Neural crest cell (in vitro differentiated cells): ENCODE results near the gene PLA2G4A. TPM values are rescaled to one million over a fixed set of nuclear protein-coding genes. Genes with fewer than 3 reads are reported as not detected.

Experiments used
- DNase-seq: peaks from one replicate; pipeline ENCODE4 v3.0.0; 2021; ENCODE audit warnings: low read depth, mixed read lengths, low spot score
- H3K27ac Mint-ChIP-seq: one replicate; pipeline ENCODE4 v1.8.0; 2021; ENCODE audit warnings: mild to moderate bottlenecking, mixed read lengths; ENCODE audit not compliant: unreplicated experiment
- H3K27me3 Mint-ChIP-seq: 2 replicates; pipeline ENCODE4 v1.8.0; 2021; ENCODE audit warnings: low read depth, mild to moderate bottlenecking, mixed read lengths
- H3K36me3 Mint-ChIP-seq: 2 replicates; pipeline ENCODE4 v1.8.0; 2021; ENCODE audit warnings: low read depth, mild to moderate bottlenecking, mixed read lengths
- H3K4me1 Mint-ChIP-seq: 2 replicates; pipeline ENCODE4 v1.8.0; 2021; ENCODE audit warnings: mixed read lengths
- H3K4me3 Mint-ChIP-seq: one replicate; pipeline ENCODE4 v1.8.0; 2021; ENCODE audit warnings: mild to moderate bottlenecking, mixed read lengths
- H3K9me3 Mint-ChIP-seq: 2 replicates; pipeline ENCODE4 v1.8.0; 2021; ENCODE audit warnings: mixed read lengths
- total RNA-seq: library from RNA; stranded (reverse); gene quantifications from 2 replicates; pipeline ENCODE4 v1.2.1, GENCODE V29; 2021
- TF ChIP-seq, protein P1 (sequence below): fragments of 200-600 bp; sonication (generic); conservative IDR thresholded peaks from 2 replicates; pipeline ENCODE4 v1.5.0; 2021; ENCODE audit warnings: antibody characterized with exemption, mild to moderate bottlenecking

The PLA2G4A gene
- total RNA-seq, 1 donor from 2014 or later: 4.5 TPM

- Mint-ChIP-seq H3K4me3 (no peak overlapping the region), H3K36me3 (peaks cover 4% of the 10 kb centered on the region), H3K27me3 (no peaks in the 10 kb centered on the region), H3K9me3 (peaks cover 5% of the 10 kb centered on the region), H3K4me1 (peaks cover 16% of the 10 kb centered on the region), H3K27ac (no peak overlapping the region)
- DNase-seq: no peak
- TF ChIP-seq, protein P1, sequence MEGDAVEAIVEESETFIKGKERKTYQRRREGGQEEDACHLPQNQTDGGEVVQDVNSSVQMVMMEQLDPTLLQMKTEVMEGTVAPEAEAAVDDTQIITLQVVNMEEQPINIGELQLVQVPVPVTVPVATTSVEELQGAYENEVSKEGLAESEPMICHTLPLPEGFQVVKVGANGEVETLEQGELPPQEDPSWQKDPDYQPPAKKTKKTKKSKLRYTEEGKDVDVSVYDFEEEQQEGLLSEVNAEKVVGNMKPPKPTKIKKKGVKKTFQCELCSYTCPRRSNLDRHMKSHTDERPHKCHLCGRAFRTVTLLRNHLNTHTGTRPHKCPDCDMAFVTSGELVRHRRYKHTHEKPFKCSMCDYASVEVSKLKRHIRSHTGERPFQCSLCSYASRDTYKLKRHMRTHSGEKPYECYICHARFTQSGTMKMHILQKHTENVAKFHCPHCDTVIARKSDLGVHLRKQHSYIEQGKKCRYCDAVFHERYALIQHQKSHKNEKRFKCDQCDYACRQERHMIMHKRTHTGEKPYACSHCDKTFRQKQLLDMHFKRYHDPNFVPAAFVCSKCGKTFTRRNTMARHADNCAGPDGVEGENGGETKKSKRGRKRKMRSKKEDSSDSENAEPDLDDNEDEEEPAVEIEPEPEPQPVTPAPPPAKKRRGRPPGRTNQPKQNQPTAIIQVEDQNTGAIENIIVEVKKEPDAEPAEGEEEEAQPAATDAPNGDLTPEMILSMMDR: no peak
Observed at GRCh38 chr1:186927884-186928283, 99.1 kb downstream of the PLA2G4A start.

DNA sequence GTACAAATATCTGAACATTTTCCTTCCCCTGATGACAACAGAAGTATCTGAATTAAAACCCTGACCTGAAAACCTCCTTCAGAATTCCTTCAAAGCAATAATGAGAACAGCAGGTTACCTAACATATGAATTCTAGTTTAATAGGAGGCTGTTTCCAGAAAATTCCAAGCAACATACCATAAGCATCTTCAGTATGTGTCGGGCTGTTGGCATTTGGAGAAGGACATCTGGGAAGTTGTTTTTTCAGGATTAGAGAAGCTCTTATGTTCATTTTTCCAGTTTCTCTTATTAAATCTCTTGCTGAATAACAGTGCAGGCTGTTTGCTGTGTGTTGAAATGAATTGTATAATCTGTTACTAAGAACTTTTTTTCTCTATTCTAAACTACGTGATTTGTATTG lies 101.5 kb downstream of the PLA2G4A start:
- peaks cover 3% of the 10 kb centered on the region for H3K36me3 Mint-ChIP-seq
- H3K4me3 Mint-ChIP-seq: no peak overlapping the region
- TF ChIP-seq, protein P1: no peak
- peaks cover 2% of the 10 kb centered on the region for H3K9me3 Mint-ChIP-seq
- H3K27ac Mint-ChIP-seq: no peak overlapping the region
- H3K4me1 Mint-ChIP-seq: peaks cover 16% of the 10 kb centered on the region
- DNase-seq: no peak
- no peaks in the 10 kb centered on the region for H3K27me3 Mint-ChIP-seq

GRCh38 chr1:186937016-186937670 lies 108.4 kb downstream of the PLA2G4A start:
- H3K4me1 Mint-ChIP-seq: no peaks in the 10 kb centered on the region
- no peak for DNase-seq
- no peaks in the 10 kb centered on the region for H3K36me3 Mint-ChIP-seq
- H3K27ac Mint-ChIP-seq: no peak overlapping the region
- no peaks in the 10 kb centered on the region for H3K27me3 Mint-ChIP-seq
- no peak overlapping the region for H3K4me3 Mint-ChIP-seq
- H3K9me3 Mint-ChIP-seq: no peaks in the 10 kb centered on the region
- TF ChIP-seq, protein P1: no peak

DNA sequence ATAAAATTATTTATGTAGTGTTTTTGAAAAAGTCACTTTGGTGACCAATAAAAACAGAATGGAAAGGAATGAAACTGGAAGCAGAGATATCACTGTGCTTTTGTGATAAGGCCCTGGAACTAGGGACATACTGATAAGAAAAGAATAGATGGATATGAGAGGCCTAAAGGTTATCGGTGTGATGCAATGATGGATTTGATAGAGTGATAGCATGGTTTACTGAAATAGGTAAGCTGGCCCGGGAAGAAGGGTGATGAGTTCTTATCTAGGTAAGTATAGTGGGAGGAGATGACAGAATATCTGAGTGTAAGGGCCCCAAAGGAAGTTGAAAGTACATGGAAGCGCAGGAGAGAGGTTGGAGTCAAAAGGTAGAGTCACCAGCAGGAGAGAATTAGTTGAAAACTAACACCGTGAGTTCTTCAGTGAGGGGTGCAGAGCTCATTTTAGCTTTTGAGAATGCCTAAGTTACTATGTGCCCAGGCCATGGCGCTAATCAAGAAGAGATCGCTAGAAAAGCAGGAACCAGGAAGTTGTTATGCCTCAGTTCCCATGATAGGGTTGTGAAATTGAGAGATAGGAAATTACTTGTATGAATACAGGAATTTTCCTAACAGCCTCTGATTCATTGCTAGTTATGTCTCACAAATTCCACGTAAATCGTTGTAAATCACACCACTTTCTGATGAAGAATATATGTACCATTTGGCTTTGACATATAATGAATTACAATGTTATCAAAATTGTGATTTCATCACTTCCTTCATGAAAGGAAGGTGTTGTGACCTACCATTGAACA lies 115.3 kb downstream of the PLA2G4A start:
- H3K4me1 Mint-ChIP-seq: no peaks in the 10 kb centered on the region
- no peaks in the 10 kb centered on the region for H3K27me3 Mint-ChIP-seq
- H3K4me3 Mint-ChIP-seq: no peak overlapping the region
- no peak overlapping the region for H3K27ac Mint-ChIP-seq
- H3K36me3 Mint-ChIP-seq: no peaks in the 10 kb centered on the region
- no peaks in the 10 kb centered on the region for H3K9me3 Mint-ChIP-seq
- no peak for DNase-seq
- TF ChIP-seq, protein P1: no peak

DNA sequence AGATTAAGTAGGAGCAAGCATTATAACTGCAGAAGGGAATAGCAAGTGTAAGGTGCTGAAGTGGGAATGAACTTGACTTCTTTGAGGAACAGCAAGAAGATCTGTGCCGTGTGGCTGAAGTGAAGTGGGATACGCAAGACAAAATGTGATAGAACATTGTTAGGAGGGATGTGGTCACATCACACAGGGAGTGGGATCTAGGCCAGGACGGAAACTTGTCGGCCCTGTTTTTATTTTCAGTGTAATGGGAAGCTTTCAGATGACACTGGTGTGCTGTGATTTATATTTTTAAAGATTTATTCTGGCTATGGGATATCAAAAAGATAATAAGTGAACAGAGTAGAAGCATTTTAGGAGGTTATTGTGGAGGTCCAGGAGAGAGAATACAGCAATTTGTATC lies 116.4 kb downstream of the PLA2G4A start:
- Mint-ChIP-seq H3K36me3 (no peaks in the 10 kb centered on the region), H3K9me3 (no peaks in the 10 kb centered on the region), H3K4me3 (no peak overlapping the region), H3K4me1 (no peaks in the 10 kb centered on the region), H3K27me3 (no peaks in the 10 kb centered on the region), H3K27ac (no peak overlapping the region)
- DNase-seq: no peak
- TF ChIP-seq, protein P1: no peak
